Central memory CD8-positive, alpha-beta T cell (primary cell): Measurements from ENCODE around the gene NR4A1.

Experiments
- ATAC-seq: fragments of 150-1000 bp; cut with Tn5 transposase; replicated peaks from 2 replicates; pipeline ENCODE4 v1.10.0; 2022; ENCODE audit warnings: mild to moderate bottlenecking, moderate FRiP score, moderate number of reproducible peaks; ENCODE audit not compliant: poor library complexity, severe bottlenecking; ENCODE audit errors: extremely low read depth
- DNase-seq, 2 donors: peaks; one replicate each; pipeline ENCODE4 v3.0.0; 2021; ENCODE audit warnings: low spot score in 2 of 2
- H3K27ac Mint-ChIP-seq: one replicate; pipeline ENCODE4 v1.8.0; 2022; ENCODE audit warnings: low read depth, mild to moderate bottlenecking, moderate library complexity, mixed read lengths
- H3K27me3 Mint-ChIP-seq: one replicate; pipeline ENCODE4 v1.8.0; 2022; ENCODE audit warnings: mixed read lengths
- H3K36me3 Mint-ChIP-seq: one replicate; pipeline ENCODE4 v1.8.0; 2022; ENCODE audit warnings: mild to moderate bottlenecking, moderate library complexity, mixed read lengths; ENCODE audit not compliant: insufficient read depth
- H3K4me1 Mint-ChIP-seq: one replicate; pipeline ENCODE4 v1.8.0; 2022; ENCODE audit warnings: mixed read lengths
- H3K4me3 Mint-ChIP-seq: one replicate; pipeline ENCODE4 v1.8.0; 2022; ENCODE audit warnings: mild to moderate bottlenecking, moderate library complexity, mixed read lengths
- H3K9me3 Mint-ChIP-seq: one replicate; pipeline ENCODE4 v1.8.0; 2022; ENCODE audit warnings: mixed read lengths

Gene NR4A1

DNA sequence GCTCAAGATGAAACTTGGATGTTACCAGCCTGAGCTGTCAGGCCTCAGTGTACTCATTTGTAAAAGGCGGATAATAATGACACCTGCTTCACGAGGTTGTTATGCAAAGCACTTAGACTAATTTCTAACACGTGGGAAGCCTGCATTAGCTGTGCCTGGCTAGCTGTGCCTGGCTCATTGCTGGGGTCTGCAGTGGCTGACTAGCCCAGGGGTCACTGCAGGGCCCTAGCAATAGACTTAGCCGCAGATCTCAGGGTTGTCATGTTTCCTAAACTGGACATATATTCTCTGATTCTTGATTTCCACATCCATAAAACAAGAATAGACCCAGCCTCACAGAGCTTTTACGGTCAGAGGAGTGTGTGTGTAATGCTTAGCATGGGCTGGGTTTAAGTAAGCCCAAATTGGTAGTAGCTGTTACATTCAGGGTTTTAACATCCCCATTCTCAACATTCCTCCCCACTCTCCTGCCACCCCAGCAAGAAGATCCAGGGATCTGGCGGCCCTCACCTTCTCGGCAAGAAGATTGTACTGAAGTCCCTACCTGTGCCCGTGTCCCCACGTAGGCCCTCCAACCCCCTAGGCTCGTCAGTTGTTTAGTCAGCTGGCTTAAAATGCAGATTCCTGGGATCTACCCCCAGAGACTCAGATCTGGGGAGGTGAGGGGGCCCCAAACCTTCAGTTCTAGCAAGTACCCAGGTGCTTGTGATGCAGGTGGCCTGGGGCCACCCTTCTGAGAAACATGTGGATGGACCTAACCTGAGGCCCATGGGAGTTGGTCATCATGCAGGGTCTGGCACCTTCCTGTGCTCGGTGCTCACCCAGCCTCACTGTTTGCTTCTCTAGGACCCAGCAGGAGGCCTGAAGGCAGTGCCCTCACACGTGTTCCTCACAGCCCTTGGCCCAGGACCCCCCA lies 8.6 kb downstream of the NR4A1 start:
- no peak overlapping the region for H3K27ac Mint-ChIP-seq

GRCh38 chr12:52060498-52061177 lies 9.4 kb downstream of the NR4A1 start:
- no peaks in the 10 kb centered on the region for H3K36me3 Mint-ChIP-seq
- H3K4me3 Mint-ChIP-seq: no peak overlapping the region
- peaks cover 25% of the 10 kb centered on the region for H3K27me3 Mint-ChIP-seq
- ATAC-seq (no peak), DNase-seq (no peak)
- no peaks in the 10 kb centered on the region for H3K9me3 Mint-ChIP-seq
- no peak overlapping the region for H3K27ac Mint-ChIP-seq
- H3K4me1 Mint-ChIP-seq: no peaks in the 10 kb centered on the region

More for the DNA sequence above, 8.6 kb downstream of the NR4A1 start:
- ATAC-seq (no peak), DNase-seq (no peak)
- Mint-ChIP-seq H3K36me3 (no peaks in the 10 kb centered on the region), H3K4me3 (no peak overlapping the region), H3K9me3 (no peaks in the 10 kb centered on the region), H3K27me3 (peaks cover 17% of the 10 kb centered on the region), H3K4me1 (no peaks in the 10 kb centered on the region)

GRCh38 chr12:52061470-52062166 lies 10.4 kb downstream of the NR4A1 start:
- Mint-ChIP-seq H3K4me1 (no peaks in the 10 kb centered on the region), H3K4me3 (no peak overlapping the region), H3K36me3 (no peaks in the 10 kb centered on the region), H3K27me3 (peaks cover 31% of the 10 kb centered on the region), H3K9me3 (no peaks in the 10 kb centered on the region), H3K27ac (no peak overlapping the region)
- DNase-seq: no peak
- ATAC-seq: no peak

DNA sequence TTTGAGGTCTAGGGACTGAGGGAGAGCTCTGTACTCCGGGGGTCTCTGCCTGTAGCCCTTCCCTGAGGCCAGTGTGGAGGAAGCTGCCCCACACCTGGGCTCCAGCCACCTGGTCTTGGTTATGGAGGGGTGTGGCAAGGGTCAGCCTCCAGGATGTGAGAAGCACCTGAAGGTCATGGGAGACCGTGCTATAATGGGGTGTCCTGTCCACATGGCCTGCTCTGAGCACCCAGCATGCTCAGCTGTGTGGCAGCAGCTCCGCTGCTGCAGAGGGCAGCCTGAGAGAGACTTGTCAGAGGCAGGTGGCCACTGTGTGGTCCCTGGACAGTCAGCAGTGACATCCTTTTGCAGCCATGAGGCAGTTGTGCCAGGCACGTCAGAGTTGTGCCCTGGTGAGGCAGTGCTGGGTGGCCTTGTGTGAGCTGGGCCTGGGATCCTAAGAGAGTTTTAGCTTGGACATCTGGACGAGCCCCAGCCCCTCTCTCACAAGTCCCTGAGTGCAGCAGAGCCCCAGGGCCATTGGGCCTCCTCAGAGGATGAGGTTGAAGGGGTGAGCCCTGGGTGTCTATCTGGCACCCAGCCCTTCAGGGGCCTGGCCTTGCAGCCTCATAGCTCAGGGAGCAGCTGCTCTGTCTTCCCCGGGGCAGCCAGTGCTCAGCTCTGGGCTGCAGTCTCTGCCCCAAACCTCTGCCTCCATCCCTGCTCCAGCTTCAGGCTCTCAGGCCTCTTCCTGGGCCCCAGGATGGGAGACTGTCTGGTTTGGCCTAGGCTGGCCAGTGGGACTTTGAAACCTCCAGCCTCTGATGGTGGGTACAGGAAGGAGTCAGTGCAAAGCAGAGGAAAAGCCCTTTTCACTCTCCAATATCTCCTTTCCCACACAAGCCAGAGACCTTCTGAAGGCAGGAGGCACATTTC lies 11.2 kb downstream of the NR4A1 start:
- DNase-seq: no peak
- Mint-ChIP-seq H3K27me3 (peaks cover 31% of the 10 kb centered on the region), H3K9me3 (no peaks in the 10 kb centered on the region), H3K27ac (no peak overlapping the region), H3K4me3 (no peak overlapping the region), H3K36me3 (no peaks in the 10 kb centered on the region), H3K4me1 (no peaks in the 10 kb centered on the region)
- no peak for ATAC-seq

- Mint-ChIP-seq H3K4me1 (no peaks in the 10 kb centered on the region), H3K27ac (no peak overlapping the region), H3K36me3 (no peaks in the 10 kb centered on the region), H3K27me3 (peaks cover 31% of the 10 kb centered on the region), H3K4me3 (no peak overlapping the region), H3K9me3 (no peaks in the 10 kb centered on the region)
- ATAC-seq (no peak), DNase-seq (no peak)
Measured at GRCh38 chr12:52063082-52063924, 12.1 kb downstream of the NR4A1 start.

DNA sequence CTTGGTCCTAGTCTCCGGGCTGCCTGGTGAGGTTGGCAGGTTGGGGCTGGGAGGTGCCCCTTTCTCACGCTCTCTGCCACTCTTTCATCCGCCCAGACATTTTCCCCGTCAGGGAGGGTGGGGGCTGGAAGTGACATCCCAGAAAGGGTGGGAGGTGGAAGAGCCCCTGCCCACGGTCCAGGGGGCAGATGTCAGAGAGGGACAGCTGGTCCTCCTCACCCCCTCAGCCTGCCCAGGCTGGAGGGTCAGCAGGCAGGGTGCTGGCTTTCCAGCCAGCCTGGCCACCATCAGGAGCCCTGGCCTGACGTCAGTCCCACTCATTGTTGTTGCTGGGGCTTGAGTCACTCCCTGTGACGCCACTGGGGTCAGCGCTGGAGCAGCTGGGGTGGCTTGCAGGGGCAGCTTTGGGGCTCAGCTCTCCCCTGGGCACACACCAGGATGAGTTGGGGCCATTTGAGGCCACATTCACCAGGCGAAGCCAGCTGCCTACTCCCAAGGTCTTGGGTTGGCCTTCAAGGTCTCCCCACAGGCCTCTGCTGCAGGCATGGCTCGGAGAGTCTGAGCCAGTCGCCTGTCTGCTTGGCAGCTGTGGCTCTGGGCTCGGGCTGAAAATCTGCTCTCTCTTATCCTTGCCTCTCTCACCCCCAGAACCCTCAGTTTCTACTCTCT lies 12.9 kb downstream of the NR4A1 start:
- DNase-seq: no peak

DNA sequence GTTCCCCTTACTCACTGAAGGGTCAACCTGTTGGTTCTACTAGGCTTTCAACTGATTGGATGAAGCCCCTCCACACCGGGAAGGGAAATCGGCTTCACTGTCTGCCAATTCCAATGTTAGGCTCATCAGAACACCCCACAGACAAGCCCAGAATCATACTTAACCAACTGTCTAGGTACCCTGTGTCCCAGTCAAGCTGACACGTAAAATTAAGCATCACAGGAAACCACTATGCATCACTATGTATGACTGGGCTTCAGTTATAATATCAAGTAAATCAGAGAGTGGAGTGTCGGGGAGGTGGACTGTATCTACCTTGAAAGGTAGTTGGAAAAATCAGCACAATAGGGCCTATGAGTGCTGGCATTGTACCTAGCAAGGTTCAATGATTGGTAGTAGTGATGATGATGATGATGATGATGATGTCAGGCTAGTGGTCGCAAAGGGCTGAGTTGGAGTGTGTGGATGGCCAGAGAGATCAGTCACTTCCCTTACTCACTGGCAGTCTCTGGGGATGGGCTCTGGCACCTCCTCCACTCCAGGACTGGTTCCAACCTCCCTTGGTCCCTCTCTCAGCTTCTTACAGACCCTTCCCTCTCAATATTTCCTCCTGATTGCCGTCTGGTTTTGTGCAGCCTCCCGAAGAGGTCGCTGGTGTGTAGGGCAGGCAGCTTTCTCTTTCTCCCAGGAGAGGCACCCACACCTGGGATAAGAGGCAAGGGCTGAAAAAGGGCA lies 15.3 kb downstream of the NR4A1 start:
- peaks cover 31% of the 10 kb centered on the region for H3K27me3 Mint-ChIP-seq
- no peaks in the 10 kb centered on the region for H3K9me3 Mint-ChIP-seq
- H3K4me3 Mint-ChIP-seq: no peak overlapping the region
- no peak overlapping the region for H3K27ac Mint-ChIP-seq
- H3K36me3 Mint-ChIP-seq: peaks cover 7% of the 10 kb centered on the region
- ATAC-seq (no peak), DNase-seq (no peak)
- peaks cover 22% of the 10 kb centered on the region for H3K4me1 Mint-ChIP-seq

More for the DNA sequence above, 12.9 kb downstream of the NR4A1 start:
- H3K27ac Mint-ChIP-seq: peak overlapping the region; percentile 47
- H3K36me3 Mint-ChIP-seq: no peaks in the 10 kb centered on the region
- H3K9me3 Mint-ChIP-seq: no peaks in the 10 kb centered on the region
- H3K27me3 Mint-ChIP-seq: peaks cover 31% of the 10 kb centered on the region
- no peak overlapping the region for H3K4me3 Mint-ChIP-seq
- H3K4me1 Mint-ChIP-seq: peaks cover under 1% of the 10 kb centered on the region
- no peak for ATAC-seq

GRCh38 chr12:52067081-52067374 lies 15.8 kb downstream of the NR4A1 start:
- Mint-ChIP-seq H3K27me3 (peaks cover 31% of the 10 kb centered on the region), H3K4me3 (no peak overlapping the region), H3K4me1 (peaks cover 26% of the 10 kb centered on the region), H3K27ac (no peak overlapping the region), H3K9me3 (no peaks in the 10 kb centered on the region), H3K36me3 (peaks cover 7% of the 10 kb centered on the region)
- ATAC-seq (no peak), DNase-seq (no peak)

DNA sequence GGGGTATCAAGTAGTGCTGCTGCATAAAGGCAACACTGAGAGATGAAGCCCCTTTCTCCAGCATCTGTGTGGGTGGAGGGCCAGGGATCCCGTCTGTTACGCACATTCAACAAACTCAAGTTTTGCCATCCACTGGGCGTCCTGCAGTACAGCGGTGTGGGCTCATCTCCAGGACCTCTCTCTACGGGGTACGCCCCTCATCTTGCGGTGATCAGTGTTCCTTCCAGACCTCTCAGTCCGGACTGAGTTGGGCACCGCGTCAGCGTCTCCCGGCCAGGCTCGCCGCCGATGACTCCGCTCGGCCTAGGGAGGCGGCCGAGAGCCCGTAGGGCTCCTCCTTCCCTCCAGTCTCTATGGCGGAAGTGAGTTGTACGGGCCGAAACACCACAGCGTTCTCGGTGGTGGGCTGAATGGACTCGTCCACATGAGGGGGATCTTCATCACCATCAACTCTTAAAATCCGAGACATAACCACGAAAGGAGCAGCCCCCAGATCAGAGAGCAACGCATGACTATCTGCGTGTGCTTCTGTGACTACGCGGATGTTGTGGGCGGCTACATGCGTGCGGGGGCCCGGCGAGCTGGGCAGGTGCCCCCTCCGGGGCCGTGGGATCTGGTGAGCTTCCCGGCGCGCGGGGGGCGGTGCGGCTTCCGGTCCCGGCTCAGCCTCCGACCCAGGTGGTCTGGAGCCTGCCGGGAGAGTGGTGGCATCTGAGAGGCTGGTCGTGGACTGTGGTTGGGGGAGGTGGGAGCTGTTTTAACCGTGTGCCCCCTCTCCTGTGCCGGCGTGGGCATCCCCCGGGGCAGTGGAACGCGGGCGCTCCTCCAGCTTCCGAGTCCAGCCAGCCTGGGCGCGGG lies 18.3 kb downstream of the NR4A1 start, which contains the start of gene ATG101:
ATG101 (plus strand) TSS at position 652 of the 858 bp plus-strand sequence. CDS start 3,673 bp downstream, outside the sequence.
- peak; percentile 98 for ATAC-seq
- Mint-ChIP-seq H3K27ac (peak within 1 kb of the TSS; percentile 94), H3K9me3 (no peaks in the 10 kb centered on the region), H3K36me3 (peaks cover 17% of the 10 kb centered on the region), H3K4me1 (peaks cover 44% of the 10 kb centered on the region), H3K27me3 (peaks cover 17% of the 10 kb centered on the region), H3K4me3 (peak within 1 kb of the TSS; percentile 96)
- DNase-seq: peak; percentile 78 to 83
